CD4-positive, alpha-beta T cell (primary cell): ENCODE data around the gene CIP2A. TPM values are rescaled to one million over a fixed set of nuclear protein-coding genes. Genes with fewer than 3 reads are reported as not detected.

Experiments used
- ATAC-seq: fragments of 200-7000 bp; cut with Tn5 transposase; one replicate; pipeline ENCODE4 v1.10.0; 2022; ENCODE audit warnings: mild to moderate bottlenecking; ENCODE audit not compliant: poor library complexity
- CTCF ChIA-PET: fragments of 350-600 bp; sonication (Branson Sonifier 250); formaldehyde crosslinking; loops from one replicate; lab custom pipeline; 2021; ENCODE audit warnings: antibody characterized with exemption, inconsistent platforms; lab: Charles Lee
- POLR2A ChIA-PET: fragments of 350-600 bp; sonication (Branson Sonifier 250); formaldehyde crosslinking; loops from one replicate; lab custom pipeline; 2021; ENCODE audit warnings: antibody characterized with exemption, inconsistent platforms; lab: Charles Lee
- DNase-seq, 14 experiments: peaks; one replicate each; pipeline ENCODE4 v3.0.0-alpha.2; 2013 to 2020; ENCODE audit warnings: mixed read lengths in 2 of 14
- H3K27ac ChIP-seq, 2 donors: one replicate each; pipeline versions ENCODE4 v1.5.1 to v1.7.0; 2013; ENCODE audit warnings: low read length in 2 of 2, low read depth in 1 of 2, mild to moderate bottlenecking in 1 of 2
- H3K27me3 ChIP-seq, 2 experiments: 1 replicate in 1 of 2; 2 replicates in 1 of 2; pipeline versions ENCODE4 v1.6.1 to v1.7.0; 2013; ENCODE audit warnings: low read length in 2 of 2, control low read depth in 1 of 2, mild to moderate bottlenecking in 1 of 2, moderate library complexity in 1 of 2; ENCODE audit not compliant: insufficient read depth in 2 of 2, control insufficient read depth in 1 of 2
- H3K36me3 ChIP-seq: one replicate; pipeline ENCODE4 v1.6.1; 2013; ENCODE audit warnings: low read length, control low read depth; ENCODE audit not compliant: insufficient read depth
- H3K4me1 ChIP-seq: one replicate; pipeline ENCODE4 v1.6.1; 2013; ENCODE audit warnings: low read length, control low read depth; ENCODE audit not compliant: insufficient read depth
- H3K4me3 ChIP-seq: one replicate; pipeline ENCODE4 v1.5.1; 2013; ENCODE audit warnings: mild to moderate bottlenecking, low read length, moderate library complexity
- H3K9me3 ChIP-seq, 2 experiments: 1 replicate in 1 of 2; 2 replicates in 1 of 2; pipeline versions ENCODE4 v1.6.1 to v1.7.0; 2013; ENCODE audit warnings: low read length in 2 of 2, mild to moderate bottlenecking in 2 of 2, control low read depth in 1 of 2, moderate library complexity in 1 of 2; ENCODE audit not compliant: control insufficient read depth in 1 of 2, insufficient read depth in 1 of 2
- H3K27ac Mint-ChIP-seq: one replicate; pipeline ENCODE4 v1.8.0; 2020; ENCODE audit warnings: mixed read lengths
- H3K27me3 Mint-ChIP-seq: one replicate; pipeline ENCODE4 v1.8.0; 2021; ENCODE audit warnings: mixed read lengths
- H3K36me3 Mint-ChIP-seq: one replicate; pipeline ENCODE4 v1.8.0; 2021; ENCODE audit warnings: low read depth, mixed read lengths
- H3K4me1 Mint-ChIP-seq: one replicate; pipeline ENCODE4 v1.8.0; 2021; ENCODE audit warnings: low read depth, mixed read lengths
- H3K4me3 Mint-ChIP-seq: one replicate; pipeline ENCODE4 v1.8.0; 2020; ENCODE audit warnings: mild to moderate bottlenecking, mixed read lengths
- H3K9me3 Mint-ChIP-seq: one replicate; pipeline ENCODE4 v1.8.0; 2020; ENCODE audit warnings: mixed read lengths
- intact Hi-C, 2 experiments: fragments of 100-400 bp; cut with DNase I in 1 of 2; cut with micrococcal nuclease in 1 of 2; formaldehyde crosslinking; loops; one replicate each; pipeline versions ENCODE4 v1.15.1 to v1.9.0; 2023 to 2025; cut with DNase I, micrococcal nuclease
- total RNA-seq, 174 experiments: library from RNA in 2 of 174; stranded (reverse) in 2 of 174; gene quantifications; one replicate each; pipeline ENCODE4 v1.2.3 and lab custom pipeline; 2021 to 2026
- TF ChIP-seq, protein P1 (sequence below): fragments of 200-600 bp; IDR thresholded peaks from one replicate; pipeline ENCODE4 v1.8.0; 2022; ENCODE audit warnings: antibody characterized with exemption, mild to moderate bottlenecking

CIP2A gene
- total RNA-seq, 2 experiments from 2014 or later = 2.7 to 3.9 TPM

DNA sequence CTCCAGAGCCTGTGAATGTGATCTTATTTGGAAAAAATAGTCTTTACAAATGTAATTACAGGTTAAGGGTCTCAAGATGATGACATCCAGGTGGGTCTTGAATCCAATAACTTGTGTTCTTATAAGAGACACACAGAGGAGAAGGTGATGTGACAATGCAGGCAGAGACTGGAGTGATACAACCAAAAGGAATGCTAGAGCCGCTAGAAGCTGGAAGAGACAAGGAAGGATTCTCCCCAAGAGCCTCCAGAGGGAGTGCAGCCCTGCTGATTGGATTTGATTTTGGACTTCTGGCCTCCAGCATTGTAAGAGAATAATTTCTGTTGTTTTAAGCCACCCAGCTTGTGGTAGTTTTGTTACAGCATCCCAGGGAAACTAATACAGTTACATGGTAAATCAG, 88.5 kb downstream of the CIP2A start:
- intact Hi-C loops = no loop called here
- POLR2A ChIA-PET = no interaction called here
- H3K27me3 Mint-ChIP-seq = no peaks in the 10 kb centered on the region
- no peaks in the 10 kb centered on the region for H3K4me1 Mint-ChIP-seq
- H3K36me3 ChIP-seq = no peaks in the 10 kb centered on the region
- H3K27ac Mint-ChIP-seq = no peak overlapping the region
- no peak overlapping the region for H3K27ac ChIP-seq
- ATAC-seq (no peak), DNase-seq (no peak)
- H3K27me3 ChIP-seq = no peaks in the 10 kb centered on the region
- no peaks in the 10 kb centered on the region for H3K9me3 Mint-ChIP-seq
- H3K9me3 ChIP-seq = no peaks in the 10 kb centered on the region
- H3K4me3 Mint-ChIP-seq = no peak overlapping the region
- H3K4me3 ChIP-seq = no peak overlapping the region
- H3K4me1 ChIP-seq = no peaks in the 10 kb centered on the region
- CTCF ChIA-PET = no interaction called here
- H3K36me3 Mint-ChIP-seq = no peaks in the 10 kb centered on the region
- TF ChIP-seq, protein P1, sequence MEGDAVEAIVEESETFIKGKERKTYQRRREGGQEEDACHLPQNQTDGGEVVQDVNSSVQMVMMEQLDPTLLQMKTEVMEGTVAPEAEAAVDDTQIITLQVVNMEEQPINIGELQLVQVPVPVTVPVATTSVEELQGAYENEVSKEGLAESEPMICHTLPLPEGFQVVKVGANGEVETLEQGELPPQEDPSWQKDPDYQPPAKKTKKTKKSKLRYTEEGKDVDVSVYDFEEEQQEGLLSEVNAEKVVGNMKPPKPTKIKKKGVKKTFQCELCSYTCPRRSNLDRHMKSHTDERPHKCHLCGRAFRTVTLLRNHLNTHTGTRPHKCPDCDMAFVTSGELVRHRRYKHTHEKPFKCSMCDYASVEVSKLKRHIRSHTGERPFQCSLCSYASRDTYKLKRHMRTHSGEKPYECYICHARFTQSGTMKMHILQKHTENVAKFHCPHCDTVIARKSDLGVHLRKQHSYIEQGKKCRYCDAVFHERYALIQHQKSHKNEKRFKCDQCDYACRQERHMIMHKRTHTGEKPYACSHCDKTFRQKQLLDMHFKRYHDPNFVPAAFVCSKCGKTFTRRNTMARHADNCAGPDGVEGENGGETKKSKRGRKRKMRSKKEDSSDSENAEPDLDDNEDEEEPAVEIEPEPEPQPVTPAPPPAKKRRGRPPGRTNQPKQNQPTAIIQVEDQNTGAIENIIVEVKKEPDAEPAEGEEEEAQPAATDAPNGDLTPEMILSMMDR = no peak

Other genes starting within 250 kb of the CIP2A start
- under 1 TPM; 0.05 to 0.08 TPM for gene MYH15, start 78.8 kb downstream of the CIP2A start, total RNA-seq
- gene DZIP3, start 284 bp upstream of the CIP2A start, total RNA-seq = 10 to 100 TPM; 12.2 to 14.5 TPM
- gene RETNLB, start 168.0 kb upstream of the CIP2A start, total RNA-seq = not detected
- gene TRAT1, start 233.3 kb upstream of the CIP2A start, total RNA-seq = 10 to 100 TPM; 82.6 to 88.8 TPM